Fibroblast of villous mesenchyme (primary cell): ENCODE data around the gene DCST2. TPM values are rescaled to one million over a fixed set of nuclear protein-coding genes. Genes with fewer than 3 reads are reported as not detected.
"Not testable (repeated sequence)": the region's sequence is repeated elsewhere in the genome, so short reads cannot be mapped to it uniquely, and the experiment has no call there.

Source experiments
- DNase-seq: peaks from one replicate; pipeline ENCODE4 v3.0.0-alpha.2; 2010; ENCODE audit warnings: low read depth
- H3K4me3 ChIP-seq: 2 replicates; pipeline ENCODE4 v1.5.1; 2011; ENCODE audit warnings: low read depth, mild to moderate bottlenecking, low read length
- total RNA-seq: library from RNA; depleted of rRNA; stranded (reverse); fragments of >200 nt; gene quantifications from 2 replicates; pipeline ENCODE4 v1.2.3, GENCODE V29; 2012
- TF ChIP-seq, protein P1 (sequence below): IDR thresholded peaks from 2 replicates; pipeline ENCODE4 v1.5.1; 2012; ENCODE audit warnings: low read depth, mild to moderate bottlenecking, low read length; ENCODE audit not compliant: insufficient read depth

The DCST2 gene
- total RNA-seq, 1 donor: not detected

DNA sequence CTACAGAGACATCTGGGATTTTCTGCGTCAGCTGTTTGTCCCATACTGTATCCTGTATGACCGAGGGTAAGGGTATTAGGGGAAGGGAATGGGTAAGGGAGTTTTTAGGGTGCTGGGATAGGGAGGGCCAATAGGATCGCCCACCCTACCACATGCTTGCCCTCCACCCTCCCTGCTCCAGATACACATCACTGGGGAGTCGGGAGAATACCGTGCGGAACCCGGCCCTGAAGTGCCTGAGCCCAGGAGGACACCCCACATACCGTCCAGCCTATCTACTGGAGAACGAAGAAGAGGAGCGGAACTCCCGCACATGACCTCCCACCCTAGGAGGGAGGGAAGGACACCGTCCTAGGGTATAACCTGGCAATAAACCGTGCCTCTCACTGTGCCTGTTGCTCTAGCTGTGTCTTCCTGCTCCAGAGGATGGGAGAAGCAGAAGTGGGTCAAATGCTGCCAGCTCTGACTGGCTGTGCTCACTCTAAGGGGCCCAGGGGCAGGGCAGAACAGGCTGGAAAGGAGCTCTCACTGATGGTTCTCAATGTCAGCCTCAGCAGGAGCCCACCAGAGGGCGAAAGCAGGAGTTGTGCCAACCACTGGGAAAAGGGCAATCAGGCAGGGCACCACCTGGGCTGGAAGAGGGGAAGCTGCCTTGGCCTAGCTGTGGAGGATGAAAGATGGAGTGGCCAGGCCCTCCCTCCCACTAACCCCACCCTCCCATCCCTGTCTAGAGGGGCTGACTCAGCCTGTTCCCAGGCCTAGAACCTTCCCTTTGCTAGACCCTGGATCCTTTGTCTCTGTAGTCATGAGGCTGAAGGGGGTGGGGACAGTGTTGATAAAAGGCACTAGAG is 40.6 kb downstream of the DCST2 start:
- peak; percentile 35 for DNase-seq
- no peak overlapping the region for H3K4me3 ChIP-seq
- TF ChIP-seq, protein P1, sequence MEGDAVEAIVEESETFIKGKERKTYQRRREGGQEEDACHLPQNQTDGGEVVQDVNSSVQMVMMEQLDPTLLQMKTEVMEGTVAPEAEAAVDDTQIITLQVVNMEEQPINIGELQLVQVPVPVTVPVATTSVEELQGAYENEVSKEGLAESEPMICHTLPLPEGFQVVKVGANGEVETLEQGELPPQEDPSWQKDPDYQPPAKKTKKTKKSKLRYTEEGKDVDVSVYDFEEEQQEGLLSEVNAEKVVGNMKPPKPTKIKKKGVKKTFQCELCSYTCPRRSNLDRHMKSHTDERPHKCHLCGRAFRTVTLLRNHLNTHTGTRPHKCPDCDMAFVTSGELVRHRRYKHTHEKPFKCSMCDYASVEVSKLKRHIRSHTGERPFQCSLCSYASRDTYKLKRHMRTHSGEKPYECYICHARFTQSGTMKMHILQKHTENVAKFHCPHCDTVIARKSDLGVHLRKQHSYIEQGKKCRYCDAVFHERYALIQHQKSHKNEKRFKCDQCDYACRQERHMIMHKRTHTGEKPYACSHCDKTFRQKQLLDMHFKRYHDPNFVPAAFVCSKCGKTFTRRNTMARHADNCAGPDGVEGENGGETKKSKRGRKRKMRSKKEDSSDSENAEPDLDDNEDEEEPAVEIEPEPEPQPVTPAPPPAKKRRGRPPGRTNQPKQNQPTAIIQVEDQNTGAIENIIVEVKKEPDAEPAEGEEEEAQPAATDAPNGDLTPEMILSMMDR: peak; percentile 22

DNA sequence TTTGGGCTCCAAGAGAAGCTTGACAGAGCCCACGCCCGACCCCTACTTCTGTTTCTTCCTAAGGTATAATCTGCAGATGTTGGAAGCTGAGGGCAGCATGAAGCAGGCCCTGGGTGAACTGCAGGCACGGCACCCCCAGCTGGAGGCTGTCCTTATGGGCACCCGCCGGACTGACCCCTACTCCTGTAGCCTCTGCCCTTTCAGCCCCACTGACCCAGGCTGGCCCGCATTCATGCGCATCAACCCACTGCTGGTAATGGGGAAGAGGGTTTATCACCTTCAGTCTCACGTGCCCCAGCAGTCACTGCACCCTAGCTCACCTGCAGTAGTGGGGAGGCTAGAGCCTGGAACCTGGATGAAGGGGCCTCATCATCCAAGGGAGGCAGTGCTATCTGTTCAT is 43.3 kb downstream of the DCST2 start:
- no peak for DNase-seq
- TF ChIP-seq, protein P1: no peak
- H3K4me3 ChIP-seq: no peak overlapping the region

DNA sequence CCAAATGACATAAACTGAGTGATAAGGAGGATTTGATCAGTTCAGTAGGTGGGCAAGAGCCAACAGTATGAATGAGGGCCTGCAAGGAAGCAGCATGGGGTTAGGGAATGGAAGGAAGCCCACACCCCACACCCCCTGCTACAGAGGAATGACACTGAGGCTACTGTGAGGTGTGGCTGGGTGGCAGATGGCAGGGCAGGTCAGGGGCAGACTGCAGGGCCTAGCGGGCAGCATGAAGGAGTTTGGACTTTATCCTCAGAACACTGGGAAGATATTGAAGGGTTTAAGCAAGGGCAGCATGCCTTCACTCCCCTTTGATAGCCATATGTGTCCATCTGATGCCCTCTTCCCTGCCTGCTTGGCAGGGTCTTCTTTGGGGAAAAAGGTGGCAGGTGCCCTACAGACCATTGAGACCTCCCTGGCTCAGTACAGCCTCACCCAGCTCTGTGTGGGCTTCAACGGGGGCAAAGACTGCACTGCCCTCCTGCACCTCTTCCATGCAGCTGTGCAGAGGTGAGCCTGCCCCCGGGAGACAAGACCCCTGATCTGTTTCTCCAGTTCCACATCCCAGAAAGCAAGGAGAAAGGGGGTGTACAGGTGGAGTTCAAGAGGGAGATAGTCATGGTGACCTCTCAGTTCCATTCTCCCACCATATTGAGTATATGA is 44.3 kb downstream of the DCST2 start:
- DNase-seq: no peak
- TF ChIP-seq, protein P1: no peak
- no peak overlapping the region for H3K4me3 ChIP-seq

DNA sequence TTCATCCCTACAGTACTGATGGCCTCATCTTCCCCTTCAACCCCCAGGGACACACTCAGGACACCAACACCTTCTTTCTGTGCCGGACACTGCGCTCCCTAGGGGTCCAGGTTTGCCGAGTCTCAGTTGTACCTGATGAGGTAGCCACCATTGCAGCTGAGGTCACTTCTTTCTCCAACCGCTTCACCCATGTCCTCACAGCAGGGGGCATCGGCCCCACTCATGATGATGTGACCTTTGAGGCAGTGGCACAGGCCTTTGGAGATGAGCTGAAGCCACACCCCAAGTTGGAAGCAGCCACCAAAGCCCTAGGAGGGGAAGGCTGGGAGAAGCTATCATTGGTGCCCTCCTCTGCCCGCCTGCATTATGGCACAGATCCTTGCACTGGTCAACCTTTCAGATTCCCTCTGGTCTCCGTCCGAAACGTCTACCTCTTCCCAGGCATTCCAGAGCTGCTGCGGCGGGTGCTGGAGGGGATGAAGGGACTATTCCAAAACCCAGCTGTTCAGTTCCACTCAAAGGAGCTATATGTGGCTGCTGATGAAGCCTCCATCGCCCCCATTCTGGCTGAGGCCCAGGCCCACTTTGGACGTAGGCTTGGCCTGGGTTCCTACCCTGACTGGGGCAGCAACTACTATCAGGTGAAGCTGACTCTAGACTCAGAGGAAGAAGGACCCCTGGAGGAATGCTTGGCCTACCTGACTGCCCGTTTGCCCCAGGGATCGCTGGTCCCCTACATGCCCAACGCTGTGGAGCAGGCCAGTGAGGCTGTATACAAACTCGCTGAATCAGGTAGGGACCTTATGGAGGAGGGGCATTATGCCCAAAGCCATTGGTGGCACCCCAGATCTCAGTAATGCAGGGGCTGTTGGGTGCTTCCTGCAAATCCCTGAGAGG is 45.3 kb downstream of the DCST2 start:
- TF ChIP-seq, protein P1: no peak
- DNase-seq: no peak

DNA sequence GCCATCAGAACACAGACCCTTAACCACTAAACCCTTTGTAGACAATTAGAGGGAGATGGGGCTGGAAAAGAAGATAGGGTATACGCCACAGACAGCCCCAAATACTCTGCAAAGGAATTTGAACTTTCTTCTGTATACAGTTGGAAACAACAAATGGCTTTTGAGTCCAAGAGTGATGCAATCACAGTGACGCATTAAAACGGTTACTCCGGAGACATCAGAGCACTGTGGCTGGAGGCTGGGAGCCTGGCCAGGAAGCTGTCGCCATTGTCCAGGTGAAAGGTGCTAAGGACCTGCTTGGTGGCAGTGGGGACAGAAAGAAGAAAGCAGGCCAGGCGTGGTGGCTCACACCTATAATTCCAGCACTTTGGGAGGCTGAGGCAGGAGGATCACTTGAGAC is 46.3 kb downstream of the DCST2 start:
- H3K4me3 ChIP-seq: no peak overlapping the region
- TF ChIP-seq, protein P1: no peak
- no peak for DNase-seq

More for the DNA sequence above, 45.3 kb downstream of the DCST2 start:
- no peak overlapping the region for H3K4me3 ChIP-seq

DNA sequence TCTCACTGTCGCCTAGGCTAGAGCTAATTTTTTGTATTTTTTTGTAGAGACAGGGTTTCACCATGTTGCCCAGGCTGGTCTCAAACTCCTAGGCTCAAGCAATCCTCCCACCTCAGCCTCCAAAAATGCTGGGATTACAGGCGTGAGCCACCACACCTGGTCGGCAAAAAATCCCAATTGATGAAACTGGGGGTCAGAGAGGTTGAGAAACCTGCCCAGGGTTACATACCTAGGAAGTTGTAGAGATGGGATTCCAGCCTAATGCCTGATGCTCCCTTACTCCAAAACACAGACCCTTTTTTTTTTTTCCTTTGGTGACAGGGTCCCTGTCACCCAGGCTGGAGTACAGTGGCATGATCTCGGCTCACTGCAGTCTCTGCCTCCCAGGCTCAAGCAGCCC is 46.8 kb downstream of the DCST2 start:
- not testable (repeated sequence) for H3K4me3 ChIP-seq, DNase-seq
